GM04503 (cell line): Measurements from ENCODE around the gene SH3D19.
"Not testable (repeated sequence)": the region's sequence is repeated elsewhere in the genome, so short reads cannot be mapped to it uniquely, and the experiment has no call there.

Experiments
- DNase-seq: peaks from one replicate; pipeline ENCODE4 v3.0.0-alpha.2; 2012; ENCODE audit warnings: low read depth

Gene SH3D19

GRCh38 chr4:151150821-151151580 is 174.4 kb downstream of the SH3D19 start:
- DNase-seq = no peak

- DNase-seq = no peak
These were observed 177.1 kb downstream of the SH3D19 start for GRCh38 chr4:151148261-151148660.

GRCh38 chr4:151147000-151147399 is 178.4 kb downstream of the SH3D19 start:
- DNase-seq = no peak

- no peak for DNase-seq
These were observed 180.9 kb downstream of the SH3D19 start for GRCh38 chr4:151144329-151145072.

GRCh38 chr4:151143811-151144210 is 181.6 kb downstream of the SH3D19 start:
- DNase-seq = no peak

- DNase-seq = no peak
These were observed 182.2 kb downstream of the SH3D19 start for GRCh38 chr4:151143162-151143561.

- DNase-seq = no peak
These were observed 182.6 kb downstream of the SH3D19 start for GRCh38 chr4:151142758-151143157.

- DNase-seq = no peak
These were observed 185.6 kb downstream of the SH3D19 start for GRCh38 chr4:151139814-151140213.

- DNase-seq = not testable (repeated sequence)
These were observed 189.4 kb downstream of the SH3D19 start for GRCh38 chr4:151136048-151136447.

GRCh38 chr4:151133311-151133710 is 192.1 kb downstream of the SH3D19 start:
- no peak for DNase-seq

GRCh38 chr4:151129796-151130195 is 195.6 kb downstream of the SH3D19 start:
- peak; percentile 7 for DNase-seq

GRCh38 chr4:151117371-151117962 is 207.9 kb downstream of the SH3D19 start:
- DNase-seq = peak; percentile 18

GRCh38 chr4:151114986-151115385 is 210.4 kb downstream of the SH3D19 start:
- no peak for DNase-seq

GRCh38 chr4:151114338-151114737 is 211.1 kb downstream of the SH3D19 start:
- no peak for DNase-seq

GRCh38 chr4:151110236-151110635 is 215.2 kb downstream of the SH3D19 start:
- no peak for DNase-seq

GRCh38 chr4:151107063-151107462 is 218.3 kb downstream of the SH3D19 start:
- DNase-seq = no peak

GRCh38 chr4:151105454-151106032 is 219.9 kb downstream of the SH3D19 start:
- DNase-seq = no peak

- DNase-seq = no peak
These were observed 220.8 kb downstream of the SH3D19 start for GRCh38 chr4:151104621-151105020.

GRCh38 chr4:151103758-151104157 is 221.6 kb downstream of the SH3D19 start:
- DNase-seq = no peak

GRCh38 chr4:151100531-151100930 is 224.9 kb downstream of the SH3D19 start:
- no peak for DNase-seq

- DNase-seq = peak; percentile 10
These were observed 225.4 kb downstream of the SH3D19 start for GRCh38 chr4:151099976-151100417.

- peak; percentile 77 for DNase-seq
These were observed 226.0 kb downstream of the SH3D19 start, which contains the start of gene RPS3A for GRCh38 chr4:151099229-151099975. TSS of gene RPS3A (plus strand) at chr4:151099628. CDS start at chr4:151099653, 25 bp downstream.
